ENCODE data around the gene CAST.

The CAST gene

GRCh38 chr5:96823900-96824380, 161.8 kb downstream of the CAST start:
- peak; percentile 31 for DNase-seq
